CD8-positive, alpha-beta memory T cell (primary cell): ENCODE results near the gene DOHH. TPM values are rescaled to one million over a fixed set of nuclear protein-coding genes. Genes with fewer than 3 reads are reported as not detected.

Experiments used
- CTCF ChIA-PET: fragments of 350-600 bp; sonication (Branson Sonifier 250); formaldehyde crosslinking; loops from one replicate; lab custom pipeline; 2021; ENCODE audit warnings: antibody characterized with exemption; lab: Charles Lee
- POLR2A ChIA-PET: fragments of 350-600 bp; sonication (Branson Sonifier 250); formaldehyde crosslinking; loops from one replicate; lab custom pipeline; 2021; ENCODE audit warnings: antibody characterized with exemption; lab: Charles Lee
- DNase-seq, 5 donors: peaks; one replicate each; pipeline versions ENCODE4 v3.0.0 to v3.0.0-alpha.2; 2020 to 2022; ENCODE audit warnings: mixed read lengths in 1 of 5
- H3K27ac ChIP-seq: one replicate; pipeline ENCODE4 v1.7.0; 2013; ENCODE audit warnings: low read depth, mild to moderate bottlenecking, low read length, moderate library complexity
- H3K27me3 ChIP-seq: 2 replicates; pipeline ENCODE4 v1.7.0; 2013; ENCODE audit warnings: low read length, mild to moderate bottlenecking; ENCODE audit not compliant: insufficient read depth, poor library complexity, severe bottlenecking
- H3K36me3 ChIP-seq: 2 replicates; pipeline ENCODE4 v1.7.0; 2013; ENCODE audit warnings: mild to moderate bottlenecking, low read length, moderate library complexity; ENCODE audit not compliant: insufficient read depth
- H3K4me1 ChIP-seq: 2 replicates; pipeline ENCODE4 v1.7.0; 2013; ENCODE audit warnings: mild to moderate bottlenecking, low read length, moderate library complexity; ENCODE audit not compliant: insufficient read depth
- H3K4me3 ChIP-seq: 2 replicates; pipeline ENCODE4 v1.7.0; 2013; ENCODE audit warnings: mild to moderate bottlenecking, low read length
- H3K9me3 ChIP-seq: 2 replicates; pipeline ENCODE4 v1.7.0; 2013; ENCODE audit warnings: mild to moderate bottlenecking, low read length
- H3K27ac Mint-ChIP-seq, 8 donors: one replicate each; pipeline ENCODE4 v1.8.0; 2020 to 2021; ENCODE audit warnings: mixed read lengths in 8 of 8, mild to moderate bottlenecking in 6 of 8, inconsistent platforms in 3 of 8, moderate library complexity in 3 of 8
- H3K27me3 Mint-ChIP-seq, 2 donors: one replicate each; pipeline ENCODE4 v1.8.0; 2020 to 2021; ENCODE audit warnings: mixed read lengths in 2 of 2, mild to moderate bottlenecking in 1 of 2, moderate library complexity in 1 of 2
- H3K36me3 Mint-ChIP-seq, 3 donors: one replicate each; pipeline ENCODE4 v1.8.0; 2020 to 2021; ENCODE audit warnings: mixed read lengths in 3 of 3, inconsistent platforms in 1 of 3, mild to moderate bottlenecking in 1 of 3
- H3K4me1 Mint-ChIP-seq, 3 donors: one replicate each; pipeline ENCODE4 v1.8.0; 2020 to 2021; ENCODE audit warnings: mixed read lengths in 3 of 3, inconsistent platforms in 1 of 3, mild to moderate bottlenecking in 1 of 3
- H3K4me3 Mint-ChIP-seq, 7 donors: one replicate each; pipeline ENCODE4 v1.8.0; 2020 to 2021; ENCODE audit warnings: mixed read lengths in 7 of 7, mild to moderate bottlenecking in 6 of 7, moderate library complexity in 4 of 7, inconsistent platforms in 2 of 7
- H3K9me3 Mint-ChIP-seq, 5 donors: one replicate each; pipeline ENCODE4 v1.8.0; 2020 to 2022; ENCODE audit warnings: mixed read lengths in 5 of 5, mild to moderate bottlenecking in 3 of 5, moderate library complexity in 2 of 5, inconsistent platforms in 1 of 5
- polyA plus RNA-seq: library from polyadenylated mRNA; unstranded; fragments of 300-500 nt; fragmentation: Illumina TruSeq; gene quantifications from one replicate; pipeline ENCODE4 v1.2.3, GENCODE V29; 2021
- total RNA-seq, 2 experiments: library from RNA; stranded (reverse); gene quantifications; one replicate each; pipeline ENCODE4 v1.2.3, GENCODE V29; 2021

The DOHH gene
- total and polyA plus RNA-seq, 3 experiments from 2014 or later = 14.0 to 21.4 (median 21.3) TPM

DNA sequence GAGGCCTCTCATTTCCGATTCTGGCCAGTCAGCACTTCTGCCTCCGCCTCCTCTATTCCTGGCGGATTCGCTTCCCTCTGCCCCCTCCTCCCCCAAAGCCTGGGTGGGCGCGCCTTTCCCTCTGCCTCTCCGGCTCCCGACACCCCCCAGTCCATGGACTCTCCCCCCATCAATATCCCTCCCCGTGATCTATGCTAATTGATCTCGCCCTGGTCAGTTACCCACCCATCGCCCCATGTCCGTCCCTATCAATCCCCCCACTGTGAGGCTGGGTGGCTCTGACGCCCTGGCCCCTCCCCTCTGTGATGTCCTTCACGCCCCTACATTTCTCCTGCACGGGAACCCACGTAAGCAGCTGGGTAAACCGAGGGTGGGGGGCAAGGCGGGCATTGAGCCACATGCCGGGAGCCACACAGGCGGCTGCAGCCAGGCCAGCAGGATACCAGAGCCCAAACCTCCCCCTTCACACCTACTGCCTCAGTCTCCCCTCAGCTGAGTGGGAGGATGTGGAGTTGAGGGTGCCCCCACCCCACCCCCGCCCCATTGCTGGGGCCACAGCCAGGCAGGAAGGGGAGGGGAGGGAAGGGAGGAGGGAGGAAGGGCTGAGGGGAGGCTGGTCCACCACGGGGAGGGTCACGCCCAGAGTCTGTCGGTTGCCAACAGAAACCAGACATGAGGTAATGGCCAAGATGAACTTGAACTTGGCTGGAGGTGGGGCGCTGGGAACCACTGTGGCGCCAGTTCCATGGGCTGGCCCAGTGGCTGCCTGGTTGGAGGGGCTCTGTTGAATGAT lies 41.2 kb downstream of the DOHH start:
- Mint-ChIP-seq H3K27me3 (no peaks in the 10 kb centered on the region), H3K36me3 (peaks cover 0 to 19% (median 2%) of the 10 kb centered on the region in 3 donors), H3K4me3 (no peak overlapping the region), H3K4me1 (peaks cover 0 to 3% (median 0%) of the 10 kb centered on the region in 3 donors), H3K27ac (peak overlapping the region in 2 of 8 donors; percentile 71 to 79), H3K9me3 (no peaks in the 10 kb centered on the region)
- POLR2A ChIA-PET = interaction anchor here (0.6 kb wide), 1 partner anchor 17 kb away, joined by 7 read pairs; no protein-coding TSS in a partner anchor
- Histone ChIP-seq H3K36me3 (peaks cover 3% of the 10 kb centered on the region), H3K4me1 (no peaks in the 10 kb centered on the region), H3K9me3 (no peaks in the 10 kb centered on the region), H3K27ac (no peak overlapping the region), H3K27me3 (no peaks in the 10 kb centered on the region), H3K4me3 (no peak overlapping the region)
- no peak for DNase-seq
- CTCF ChIA-PET = interaction anchor here (0.9 kb wide), 1 partner anchor 154 kb away, joined by 3 read pairs; no protein-coding TSS in a partner anchor

- ChIA-PET POLR2A (interaction anchor here (0.6 kb wide), 1 partner anchor 17 kb away, joined by 7 read pairs; no protein-coding TSS in a partner anchor), CTCF (interaction anchor here (0.9 kb wide), 1 partner anchor 153 kb away, joined by 3 read pairs; no protein-coding TSS in a partner anchor)
- no peak for DNase-seq
- H3K4me1 Mint-ChIP-seq = peaks cover 0 to 3% (median 0%) of the 10 kb centered on the region in 3 donors
- no peaks in the 10 kb centered on the region for H3K9me3 Mint-ChIP-seq
- no peak overlapping the region for H3K4me3 Mint-ChIP-seq
- no peak overlapping the region for H3K4me3 ChIP-seq
- H3K27me3 Mint-ChIP-seq = no peaks in the 10 kb centered on the region
- peaks cover 0 to 22% (median 2%) of the 10 kb centered on the region in 3 donors for H3K36me3 Mint-ChIP-seq
- no peak overlapping the region for H3K27ac Mint-ChIP-seq
- no peaks in the 10 kb centered on the region for H3K4me1 ChIP-seq
- peaks cover 3% of the 10 kb centered on the region for H3K36me3 ChIP-seq
- no peaks in the 10 kb centered on the region for H3K27me3 ChIP-seq
- no peak overlapping the region for H3K27ac ChIP-seq
- H3K9me3 ChIP-seq = no peaks in the 10 kb centered on the region
Observed at GRCh38 chr19:3458229-3459088, 42.0 kb downstream of the DOHH start.

DNA sequence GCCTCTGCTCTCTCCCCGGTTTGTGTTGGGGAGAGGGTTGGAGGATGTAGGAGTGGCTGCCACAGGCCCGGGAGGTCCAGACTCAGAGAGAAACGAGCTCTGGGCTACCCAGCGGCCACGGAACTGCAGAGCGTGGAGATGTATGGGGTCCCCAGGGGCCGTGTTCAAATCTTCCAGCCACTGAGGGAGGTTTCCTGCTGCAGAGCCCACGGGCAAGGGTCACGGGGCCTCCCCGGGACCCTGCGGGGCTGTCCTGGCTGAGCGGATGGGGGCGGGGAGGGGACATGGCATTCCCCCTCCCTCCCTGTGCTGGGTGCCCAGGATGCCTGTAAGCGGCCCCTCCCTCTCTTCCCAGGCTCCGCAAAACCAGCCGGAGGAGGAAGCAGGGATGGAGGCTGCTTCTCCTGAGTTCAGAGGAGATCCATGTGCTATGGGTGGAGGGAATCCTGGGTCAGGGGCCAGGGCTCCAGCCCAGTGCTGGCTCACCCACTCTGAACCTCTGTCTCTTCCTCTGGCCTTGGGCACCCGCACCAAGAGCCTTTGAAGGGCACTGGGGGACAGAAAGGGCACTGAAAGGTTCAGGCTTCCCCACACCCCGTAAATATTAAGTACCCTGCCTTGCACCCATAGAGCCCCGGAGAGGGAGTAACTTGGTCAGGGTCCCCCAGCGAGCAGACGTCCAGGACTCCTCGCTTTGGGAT lies 42.8 kb downstream of the DOHH start:
- peaks cover 0 to 3% (median 0%) of the 10 kb centered on the region in 3 donors for H3K4me1 Mint-ChIP-seq
- H3K36me3 Mint-ChIP-seq = peaks cover 0 to 26% (median under 1%) of the 10 kb centered on the region in 3 donors
- Histone ChIP-seq H3K4me3 (no peak overlapping the region), H3K27ac (no peak overlapping the region), H3K9me3 (no peaks in the 10 kb centered on the region), H3K4me1 (no peaks in the 10 kb centered on the region), H3K36me3 (peaks cover 3% of the 10 kb centered on the region), H3K27me3 (no peaks in the 10 kb centered on the region)
- no peaks in the 10 kb centered on the region for H3K27me3 Mint-ChIP-seq
- H3K27ac Mint-ChIP-seq = no peak overlapping the region
- no peak overlapping the region for H3K4me3 Mint-ChIP-seq
- CTCF ChIA-PET = no interaction called here
- POLR2A ChIA-PET = no interaction called here
- H3K9me3 Mint-ChIP-seq = no peaks in the 10 kb centered on the region
- no peak for DNase-seq

- H3K4me1 ChIP-seq = no peaks in the 10 kb centered on the region
- H3K36me3 ChIP-seq = peaks cover 3% of the 10 kb centered on the region
- no peak overlapping the region for H3K27ac ChIP-seq
- peaks cover 0 to 30% (median 0%) of the 10 kb centered on the region in 3 donors for H3K36me3 Mint-ChIP-seq
- no peaks in the 10 kb centered on the region for H3K9me3 ChIP-seq
- no peaks in the 10 kb centered on the region for H3K27me3 ChIP-seq
- H3K4me3 Mint-ChIP-seq = no peak overlapping the region
- H3K27ac Mint-ChIP-seq = peak overlapping the region in 1 of 8 donors; percentile 66
- no peak for DNase-seq
- H3K4me3 ChIP-seq = no peak overlapping the region
- no peaks in the 10 kb centered on the region for H3K27me3 Mint-ChIP-seq
- POLR2A ChIA-PET = no interaction called here
- H3K9me3 Mint-ChIP-seq = no peaks in the 10 kb centered on the region
- H3K4me1 Mint-ChIP-seq = peaks cover 0 to 3% (median 0%) of the 10 kb centered on the region in 3 donors
- CTCF ChIA-PET = no interaction called here
Observed at GRCh38 chr19:3456925-3457527, 43.4 kb downstream of the DOHH start.

GRCh38 chr19:3455960-3456601 lies 44.4 kb downstream of the DOHH start:
- Mint-ChIP-seq H3K9me3 (no peaks in the 10 kb centered on the region), H3K27me3 (no peaks in the 10 kb centered on the region), H3K27ac (no peak overlapping the region), H3K4me1 (peaks cover 0 to 3% (median 0%) of the 10 kb centered on the region in 3 donors), H3K36me3 (peaks cover under 1 to 33% (median under 1%) of the 10 kb centered on the region in 3 donors), H3K4me3 (no peak overlapping the region)
- ChIA-PET POLR2A (no interaction called here), CTCF (no interaction called here)
- DNase-seq = no peak
- no peak overlapping the region for H3K4me3 ChIP-seq
- peaks cover 3% of the 10 kb centered on the region for H3K36me3 ChIP-seq
- H3K4me1 ChIP-seq = no peaks in the 10 kb centered on the region
- no peaks in the 10 kb centered on the region for H3K9me3 ChIP-seq
- H3K27ac ChIP-seq = no peak overlapping the region
- H3K27me3 ChIP-seq = no peaks in the 10 kb centered on the region

- Histone ChIP-seq H3K27ac (no peak overlapping the region), H3K36me3 (peaks cover 9% of the 10 kb centered on the region), H3K4me1 (no peaks in the 10 kb centered on the region), H3K27me3 (no peaks in the 10 kb centered on the region), H3K9me3 (no peaks in the 10 kb centered on the region), H3K4me3 (no peak overlapping the region)
- H3K27ac Mint-ChIP-seq = peak overlapping the region in 1 of 8 donors; percentile 50
- no peaks in the 10 kb centered on the region for H3K27me3 Mint-ChIP-seq
- H3K4me1 Mint-ChIP-seq = peaks cover 0 to 3% (median 0%) of the 10 kb centered on the region in 3 donors
- POLR2A ChIA-PET = no interaction called here
- no peak for DNase-seq
- H3K36me3 Mint-ChIP-seq = peaks cover 3 to 39% (median 3%) of the 10 kb centered on the region in 3 donors
- no peaks in the 10 kb centered on the region for H3K9me3 Mint-ChIP-seq
- no peak overlapping the region for H3K4me3 Mint-ChIP-seq
- CTCF ChIA-PET = no interaction called here
Observed at GRCh38 chr19:3455393-3455955, 45.0 kb downstream of the DOHH start.
